HG03025 (cell line): ENCODE data around the gene HEY2.
"Not testable (repeated sequence)": the region's sequence is repeated elsewhere in the genome, so short reads cannot be mapped to it uniquely, and the experiment has no call there.

Experiments
- ATAC-seq: cut with Tn5 transposase; IDR thresholded peaks from one replicate; pipeline ENCODE4 v1.9.1; 2021; ENCODE audit warnings: mild to moderate bottlenecking, moderate library complexity; ENCODE audit not compliant: unreplicated experiment, low FRiP score

The HEY2 gene

GRCh38 chr6:125749173-125749864, at the start of gene HEY2:
Gene HEY2 (plus strand): TSS chr6:125749632. CDS start chr6:125749777, 145 bp downstream.
- ATAC-seq: peak; percentile 79

GRCh38 chr6:125700581-125701353, 48.7 kb upstream of the HEY2 start:
- ATAC-seq: no peak

GRCh38 chr6:125701354-125701668, 48.1 kb upstream of the HEY2 start:
- ATAC-seq: no peak

GRCh38 chr6:125703882-125704281, 45.5 kb upstream of the HEY2 start:
- ATAC-seq: not testable (repeated sequence)

- no peak for ATAC-seq
Measured at GRCh38 chr6:125707615-125708243, 41.7 kb upstream of the HEY2 start.

- ATAC-seq: no peak
Measured at GRCh38 chr6:125711013-125711675, 38.3 kb upstream of the HEY2 start.

GRCh38 chr6:125714441-125715090, 34.9 kb upstream of the HEY2 start:
- peak; percentile 60 for ATAC-seq

GRCh38 chr6:125717120-125717731, 32.2 kb upstream of the HEY2 start:
- ATAC-seq: peak; percentile 81

- no peak for ATAC-seq
Measured at GRCh38 chr6:125718109-125718508, 31.3 kb upstream of the HEY2 start.

- no peak for ATAC-seq
Measured at GRCh38 chr6:125722886-125723285, 26.5 kb upstream of the HEY2 start.

GRCh38 chr6:125727216-125727615, 22.2 kb upstream of the HEY2 start:
- ATAC-seq: no peak

GRCh38 chr6:125728739-125729138, 20.7 kb upstream of the HEY2 start:
- no peak for ATAC-seq

GRCh38 chr6:125729983-125730382, 19.4 kb upstream of the HEY2 start:
- ATAC-seq: no peak

GRCh38 chr6:125732398-125732797, 17.0 kb upstream of the HEY2 start:
- ATAC-seq: no peak

GRCh38 chr6:125733516-125734300, 15.7 kb upstream of the HEY2 start:
- ATAC-seq: no peak

GRCh38 chr6:125738276-125738675, 11.2 kb upstream of the HEY2 start:
- ATAC-seq: no peak

- no peak for ATAC-seq
Measured at GRCh38 chr6:125739364-125739763, 10.1 kb upstream of the HEY2 start.

GRCh38 chr6:125741336-125741735, 8.1 kb upstream of the HEY2 start:
- ATAC-seq: no peak

- no peak for ATAC-seq
Measured at GRCh38 chr6:125742024-125742423, 7.4 kb upstream of the HEY2 start.
